ENCODE results near the gene ANKS3. TPM values are rescaled to one million over a fixed set of nuclear protein-coding genes. Genes with fewer than 3 reads are reported as not detected.
A peak's percentile ranks its signal among the peaks of the same experiment; 100 is the strongest.

Gene ANKS3
- polyA plus RNA-seq, 2 of the 4 experiments (the other 2 are of a cell fraction), result 22.7 to 27.1 TPM

GRCh38 chr16:4733211-4733742 is 794 bp downstream of the ANKS3 start:
- ChIA-PET POLR2A (interaction anchor here (1.4 to 2.4 kb wide), 5 partner anchors 9 to 115 kb away, joined by 3 to 25 read pairs (median 5); no protein-coding TSS in a partner anchor), CTCF (interaction anchor here (0.6 to 2.0 kb wide), 2 partner anchors 26 to 91 kb away, joined by 3 to 8 read pairs; no protein-coding TSS in a partner anchor)
- Histone ChIP-seq H3K4me1 (peaks cover 8% of the 10 kb centered on the region; the same call in 1 of the 3 replicates), H3K27ac (peak overlapping the region; percentile 81 to 94), H3K9me3 (no peaks in the 10 kb centered on the region), H3K4me3 (peak overlapping the region; percentile 92), H3K4me2 (peak overlapping the region; percentile 88)
- DNase-seq (ENCODE audit: low read depth in 1 of 2, low spot score in 1 of 2), result no peak
- WGBS (ENCODE audit: missing lambda C conversion rate), result 42% methylated on average over 17 of the region's 17 CpGs
- FAIRE-seq, result no peak
- ATAC-seq, result no peak
- TF ChIP-seq CBX8 (IDR thresholded peaks at IDR 0.05) (no peak), FOSL2 (IDR thresholded peaks at IDR 0.05) (no peak), FOSL2 (CRISPR knock-in tag; IDR thresholded peaks at IDR 0.05) (no peak), RCOR1 (IDR thresholded peaks at IDR 0.05; ENCODE audit: low read depth, low read length) (no peak), PHF8 (IDR thresholded peaks at IDR 0.05; ENCODE audit: borderline replicate concordance, low read depth) (no peak), POLR2A (IDR thresholded peaks at IDR 0.05; ENCODE audit: low read length) (no peak), EHMT2 (IDR thresholded peaks at IDR 0.05; ENCODE audit: low read depth) (no peak), USF2 (IDR thresholded peaks at IDR 0.05) (no peak)

- CTCF ChIA-PET, result interaction anchor here (1.4 to 1.9 kb wide), 4 partner anchors 12 to 227 kb away, joined by 3 to 5 read pairs (median 5); no protein-coding TSS in a partner anchor
- no peak for TF ChIP-seq CBX2 (IDR thresholded peaks at IDR 0.05; ENCODE audit: borderline replicate concordance, low read depth)
- no peak for TF ChIP-seq ZFP36 (IDR thresholded peaks at IDR 0.05; ENCODE audit: borderline replicate concordance, partially characterized antibody)
- no peak for TF ChIP-seq NPAS2 (CRISPR knock-in tag; IDR thresholded peaks at IDR 0.05; ENCODE audit: borderline replicate concordance)
- TF ChIP-seq JUNB (IDR thresholded peaks at IDR 0.05), result no peak
- no peak for TF ChIP-seq PBX3 (IDR thresholded peaks at IDR 0.05)
- TF ChIP-seq CHD4 (IDR thresholded peaks at IDR 0.05; ENCODE audit: borderline replicate concordance), result no peak
- no peak for TF ChIP-seq ESRRA (IDR thresholded peaks at IDR 0.05; ENCODE audit: borderline replicate concordance, low read length)
- TF ChIP-seq CTCF (IDR thresholded peaks at IDR 0.05), result no peak
- no peak for TF ChIP-seq MYC (IDR thresholded peaks at IDR 0.05; ENCODE audit: borderline replicate concordance, low read length)
- TF ChIP-seq USF2 (IDR thresholded peaks at IDR 0.05), result no peak
- TF ChIP-seq RAD21 (conservative IDR thresholded peaks at IDR 0.05 in 1 of 2, IDR thresholded peaks at IDR 0.05 in 1 of 2), result no peak
- no peak for TF ChIP-seq POLR2AphosphoS2 (conservative IDR thresholded peaks at IDR 0.05; ENCODE audit: low read length)
- TF ChIP-seq CEBPB (IDR thresholded peaks at IDR 0.05), result no peak
- no peak for TF ChIP-seq TFCP2L1 (CRISPR knock-in tag; IDR thresholded peaks at IDR 0.05)
- TF ChIP-seq HOXB5 (CRISPR knock-in tag; IDR thresholded peaks at IDR 0.05), result no peak
- Histone ChIP-seq H3K4me1 (peaks cover 4% of the 10 kb centered on the region; the same call in 1 of the 3 replicates), H3K27ac (no peak overlapping the region), H3K9me3 (no peaks in the 10 kb centered on the region), H3K4me2 (no peak overlapping the region), H3K4me3 (no peak overlapping the region)
- DNase-seq (ENCODE audit: low read depth in 1 of 2, low spot score in 1 of 2) (no peak), ATAC-seq (no peak), FAIRE-seq (no peak)
- WGBS (ENCODE audit: missing lambda C conversion rate), result 97% methylated on average over 14 of the region's 15 CpGs
- POLR2A ChIA-PET, result no interaction called here
Observed at GRCh38 chr16:4729876-4730275, 4.2 kb downstream of the ANKS3 start.

All from A549 (cell line).